SK-N-SH (cell line): ENCODE results near the gene CALML6. TPM values are rescaled to one million over a fixed set of nuclear protein-coding genes. Genes with fewer than 3 reads are reported as not detected.

Experiments used
- CTCF ChIA-PET: fragments of 300-600, 350-600 bp; formaldehyde crosslinking; extraction: SDS; loops from one replicate; lab custom pipeline; 2021; lab: Yijun Ruan, JAX
- POLR2A ChIA-PET: fragments of 350-600 bp; sonication (Branson Sonifier 250); formaldehyde crosslinking; extraction: SDS; loops from one replicate; lab custom pipeline; 2020; ENCODE audit warnings: antibody characterized with exemption, inconsistent platforms; lab: Yijun Ruan, JAX
- DNase-seq: peaks from one replicate; pipeline ENCODE4 v3.0.0; 2012
- H2AFZ ChIP-seq: fragments of 200-600 bp; sonication (generic); 2 replicates; pipeline ENCODE4 v1.8.1; 2016; ENCODE audit warnings: antibody characterized with exemption, mild to moderate bottlenecking, low read depth
- H3F3A ChIP-seq: fragments of 200-600 bp; sonication (generic); replicated peaks from 2 replicates; pipeline ENCODE3; 2016; ENCODE audit warnings: antibody characterized with exemption, mild to moderate bottlenecking; ENCODE audit not compliant: insufficient read depth
- H3K27ac ChIP-seq, 2 experiments: fragments of 200-500 bp in 1 of 2; fragments of 200-600 bp in 1 of 2; sonication (Bioruptor generic) in 1 of 2; sonication (generic), shearing (Covaris generic) in 1 of 2; 2 replicates each; pipeline versions ENCODE4 v1.5.1 to v1.6.1; 2014 to 2016; ENCODE audit warnings: low read depth in 2 of 2, inconsistent platforms in 1 of 2, low read length in 1 of 2, mild to moderate bottlenecking in 1 of 2, mixed read lengths in 1 of 2
- H3K27me3 ChIP-seq: fragments of 200-600 bp; sonication (generic), shearing (Covaris generic); 2 replicates; pipeline ENCODE4 v1.6.1; 2016; ENCODE audit warnings: mixed run types; ENCODE audit not compliant: insufficient read depth
- H3K36me3 ChIP-seq, 2 experiments: fragments of 200-500 bp in 1 of 2; fragments of 200-600 bp in 1 of 2; sonication (Bioruptor generic) in 1 of 2; sonication (generic) in 1 of 2; replicated peaks in 1 of 2; 2 replicates each; pipeline versions ENCODE3 to v1.5.1; 2014 to 2016; ENCODE audit warnings: low read length in 1 of 2, mild to moderate bottlenecking in 1 of 2; ENCODE audit not compliant: insufficient read depth in 2 of 2, control insufficient read depth in 1 of 2
- H3K4me1 ChIP-seq, 2 experiments: fragments of 200-500 bp in 1 of 2; fragments of 200-600 bp in 1 of 2; sonication (Bioruptor generic) in 1 of 2; sonication (generic), shearing (Covaris generic) in 1 of 2; 2 replicates each; pipeline versions ENCODE4 v1.5.1 to v1.6.1; 2014 to 2016; ENCODE audit warnings: low read depth in 1 of 2, low read length in 1 of 2, mixed run types in 1 of 2; ENCODE audit not compliant: insufficient read depth in 2 of 2, control insufficient read depth in 1 of 2
- H3K4me2 ChIP-seq: fragments of 200-600 bp; sonication (generic), shearing (Covaris generic); 2 replicates; pipeline ENCODE4 v1.6.1; 2017; ENCODE audit warnings: mixed run types
- H3K4me3 ChIP-seq, 2 experiments: fragments of 200-500 bp in 1 of 2; fragments of 200-600 bp in 1 of 2; sonication (Bioruptor generic) in 1 of 2; sonication (generic), shearing (Covaris generic) in 1 of 2; 2 replicates each; pipeline versions ENCODE4 v1.5.1 to v1.8.1; 2014 to 2016; ENCODE audit warnings: low read depth in 2 of 2, inconsistent platforms in 1 of 2, low read length in 1 of 2, mild to moderate bottlenecking in 1 of 2, mixed read lengths in 1 of 2, moderate library complexity in 1 of 2
- H3K79me2 ChIP-seq: fragments of 200-600 bp; sonication (generic); 2 replicates; pipeline ENCODE4 v1.8.1; 2017; ENCODE audit warnings: mild to moderate bottlenecking; ENCODE audit not compliant: insufficient read depth
- H3K9ac ChIP-seq: fragments of 200-600 bp; sonication (generic); 2 replicates; pipeline ENCODE4 v1.6.1; 2017; ENCODE audit warnings: mixed run types
- H3K9me2 ChIP-seq: fragments of 200-600 bp; sonication (generic); 2 replicates; pipeline ENCODE4 v1.6.1; 2017; ENCODE audit warnings: mixed run types
- H3K9me3 ChIP-seq: fragments of 200-600 bp; sonication (generic); 2 replicates; pipeline ENCODE4 v1.6.1; 2017; ENCODE audit warnings: mixed run types, mild to moderate bottlenecking, moderate library complexity
- H4K20me1 ChIP-seq: fragments of 200-600 bp; sonication (generic); 2 replicates; pipeline ENCODE4 v1.6.1; 2017; ENCODE audit warnings: mild to moderate bottlenecking, mixed run types; ENCODE audit not compliant: insufficient read depth
- ELF1 ChIP-seq: IDR thresholded peaks from 2 replicates; pipeline ENCODE4 v1.4.0; 2012
- MXI1 ChIP-seq: IDR thresholded peaks from 2 replicates; pipeline ENCODE4 v1.6.1; 2012; ENCODE audit warnings: mild to moderate bottlenecking, low read depth, low read length, improper control_type of control experiment
- RAD21 ChIP-seq: IDR thresholded peaks from 2 replicates; pipeline ENCODE4 v1.6.1; 2012; ENCODE audit warnings: mild to moderate bottlenecking, low read length
- RCOR1 ChIP-seq: fragments of 150-350 bp; IDR thresholded peaks from 2 replicates; pipeline ENCODE4 v1.6.1; 2017; ENCODE audit warnings: antibody characterized with exemption, low read length
- RFX5 ChIP-seq: IDR thresholded peaks from 2 replicates; pipeline ENCODE4 v1.6.1; 2012; ENCODE audit warnings: mild to moderate bottlenecking, improper control_type of control experiment, low read length
- RXRA ChIP-seq: IDR thresholded peaks from 2 replicates; pipeline ENCODE4 v1.4.0; 2012; ENCODE audit warnings: low read depth, mild to moderate bottlenecking, borderline replicate concordance
- TCF12 ChIP-seq: IDR thresholded peaks from 2 replicates; pipeline ENCODE4 v1.4.0; 2012
- WGBS: methylation state at CpG from one replicate; pipeline ENCODE4 v1.1.6; 2017; ENCODE audit warnings: low lambda C conversion rate; 5-methylcytosine and 5-hydroxymethylcytosine counted together
- polyA plus RNA-seq, 3 experiments: library from polyadenylated mRNA; depleted of rRNA; stranded (reverse); fragments of >200 nt; gene quantifications; 2 replicates each; pipeline ENCODE4 v1.2.3, GENCODE V29; 2012
- TF ChIP-seq, protein P1 (sequence below): IDR thresholded peaks from 2 replicates; pipeline ENCODE4 v1.4.0; 2012; ENCODE audit warnings: low read depth, borderline replicate concordance
- TF ChIP-seq, protein P2 (sequence below): IDR thresholded peaks from 2 replicates; pipeline ENCODE4; 2012
- TF ChIP-seq, protein P3 (sequence below): IDR thresholded peaks from 2 replicates; pipeline ENCODE4 v1.4.0; 2012; ENCODE audit warnings: low read depth
- TF ChIP-seq, protein P4 (sequence below): fragments of 150-350 bp; IDR thresholded peaks from 2 replicates; pipeline ENCODE4 v1.6.1; 2017; ENCODE audit warnings: antibody characterized with exemption, low read length, low read depth, borderline replicate concordance
- TF ChIP-seq, protein P5 (sequence below): fragments of 150-350 bp; IDR thresholded peaks from 2 replicates; pipeline ENCODE4 v1.6.1; 2016; ENCODE audit warnings: mild to moderate bottlenecking, low read depth, low read length

The CALML6 gene
- polyA plus RNA-seq, 1 of the 3 experiments (the other 2 are of a cell fraction) = 0.87 TPM

DNA sequence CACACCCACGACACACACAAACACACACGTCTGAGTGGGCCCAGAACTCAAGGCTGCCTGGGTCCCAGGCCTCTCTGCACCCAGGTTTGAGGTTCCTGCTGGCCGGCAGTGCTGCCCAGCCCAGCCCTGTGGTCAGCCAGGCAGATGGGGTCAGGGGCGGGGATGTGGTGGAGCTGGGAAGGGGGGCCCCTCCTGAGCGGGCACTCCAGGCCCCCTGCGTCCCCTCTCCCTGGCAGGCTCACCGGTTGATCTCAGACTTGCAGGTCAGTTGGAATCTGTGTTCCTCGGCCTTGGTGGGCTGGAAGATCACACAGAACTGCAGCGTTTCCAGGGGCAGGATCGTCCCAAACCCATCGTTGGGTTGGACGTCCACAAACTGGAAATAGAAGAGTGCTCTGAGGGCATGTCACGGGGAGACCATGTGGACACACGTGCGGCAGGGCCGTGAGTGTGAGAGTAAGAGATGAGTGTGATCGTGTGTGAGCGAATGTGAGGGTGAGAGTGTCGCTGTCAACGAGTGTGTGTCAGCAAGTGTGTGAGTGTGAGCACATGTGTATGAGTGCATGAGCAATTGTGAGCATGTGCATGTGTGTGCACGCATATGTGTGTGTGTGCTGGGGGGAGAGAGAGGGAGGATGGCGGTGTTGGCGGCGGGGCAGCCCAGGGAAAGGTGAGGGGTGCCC, 23.7 kb downstream of the CALML6 start (continued):
- TF ChIP-seq, protein P1, sequence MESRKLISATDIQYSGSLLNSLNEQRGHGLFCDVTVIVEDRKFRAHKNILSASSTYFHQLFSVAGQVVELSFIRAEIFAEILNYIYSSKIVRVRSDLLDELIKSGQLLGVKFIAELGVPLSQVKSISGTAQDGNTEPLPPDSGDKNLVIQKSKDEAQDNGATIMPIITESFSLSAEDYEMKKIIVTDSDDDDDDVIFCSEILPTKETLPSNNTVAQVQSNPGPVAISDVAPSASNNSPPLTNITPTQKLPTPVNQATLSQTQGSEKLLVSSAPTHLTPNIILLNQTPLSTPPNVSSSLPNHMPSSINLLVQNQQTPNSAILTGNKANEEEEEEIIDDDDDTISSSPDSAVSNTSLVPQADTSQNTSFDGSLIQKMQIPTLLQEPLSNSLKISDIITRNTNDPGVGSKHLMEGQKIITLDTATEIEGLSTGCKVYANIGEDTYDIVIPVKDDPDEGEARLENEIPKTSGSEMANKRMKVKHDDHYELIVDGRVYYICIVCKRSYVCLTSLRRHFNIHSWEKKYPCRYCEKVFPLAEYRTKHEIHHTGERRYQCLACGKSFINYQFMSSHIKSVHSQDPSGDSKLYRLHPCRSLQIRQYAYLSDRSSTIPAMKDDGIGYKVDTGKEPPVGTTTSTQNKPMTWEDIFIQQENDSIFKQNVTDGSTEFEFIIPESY = no peak
- no peak for TF ChIP-seq RAD21
- TF ChIP-seq, protein P2, sequence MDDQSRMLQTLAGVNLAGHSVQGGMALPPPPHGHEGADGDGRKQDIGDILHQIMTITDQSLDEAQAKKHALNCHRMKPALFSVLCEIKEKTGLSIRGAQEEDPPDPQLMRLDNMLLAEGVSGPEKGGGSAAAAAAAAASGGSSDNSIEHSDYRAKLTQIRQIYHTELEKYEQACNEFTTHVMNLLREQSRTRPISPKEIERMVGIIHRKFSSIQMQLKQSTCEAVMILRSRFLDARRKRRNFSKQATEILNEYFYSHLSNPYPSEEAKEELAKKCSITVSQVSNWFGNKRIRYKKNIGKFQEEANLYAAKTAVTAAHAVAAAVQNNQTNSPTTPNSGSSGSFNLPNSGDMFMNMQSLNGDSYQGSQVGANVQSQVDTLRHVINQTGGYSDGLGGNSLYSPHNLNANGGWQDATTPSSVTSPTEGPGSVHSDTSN = no peak

DNA sequence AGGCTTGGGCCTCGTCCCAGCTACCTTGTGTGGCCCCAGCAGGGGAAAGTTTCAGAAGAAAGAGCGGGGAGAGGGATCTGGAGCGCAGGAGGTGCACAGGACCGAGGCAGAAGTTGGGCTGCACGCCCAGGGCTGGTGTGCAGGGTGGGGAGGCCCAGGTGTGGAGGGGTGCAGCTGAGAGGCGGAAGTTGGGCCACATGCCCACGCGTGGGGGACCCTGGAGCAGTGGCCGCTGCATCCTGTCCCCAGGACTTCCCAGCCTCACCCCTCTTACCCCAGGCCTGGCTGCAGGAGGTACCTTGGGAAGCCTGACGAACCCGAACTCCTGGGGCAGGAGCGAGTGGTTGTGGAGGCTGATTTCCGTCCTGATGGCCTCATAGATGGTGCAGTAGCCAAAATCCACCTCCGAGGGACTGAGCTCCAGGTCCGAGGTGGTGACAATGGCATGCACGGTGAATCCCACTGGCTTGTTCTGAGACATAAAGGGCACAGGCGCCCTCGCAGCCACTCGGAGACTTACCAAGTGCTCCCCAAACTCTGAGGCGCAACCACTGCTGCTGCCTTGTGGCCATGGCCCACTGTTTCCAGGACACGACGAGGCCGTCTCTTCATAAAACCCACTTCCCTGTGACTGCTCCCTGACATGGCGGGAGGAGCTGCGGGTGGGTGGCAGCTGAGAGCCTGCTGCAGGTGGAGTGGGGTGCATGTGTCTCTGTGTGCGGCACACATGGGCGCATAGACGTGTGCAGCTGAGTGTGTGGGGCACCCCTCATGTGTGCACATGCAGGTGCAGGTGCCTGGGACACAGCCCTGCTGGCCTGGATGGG, 24.4 kb downstream of the CALML6 start:
- Histone ChIP-seq H3K27ac (no peak overlapping the region), H2AFZ (no peak overlapping the region), H3K4me3 (no peak overlapping the region), H3K27me3 (no peaks in the 10 kb centered on the region), H3K9me2 (no peaks in the 10 kb centered on the region), H3K4me1 (peaks cover 0 to 4% of the 10 kb centered on the region in 2 experiments; a peak in 1 of 4 replicates), H4K20me1 (no peaks in the 10 kb centered on the region), H3K9me3 (no peaks in the 10 kb centered on the region), H3K4me2 (no peak overlapping the region)
- no peak for DNase-seq
- CTCF ChIA-PET = interaction anchor here (0.8 to 7.8 kb wide), 4 partner anchors 15 to 200 kb away, joined by 3 to 152 read pairs (median 32); no protein-coding TSS in a partner anchor
- TF ChIP-seq RXRA = no peak
- no peak for TF ChIP-seq ELF1
- TF ChIP-seq, all 33 proteins: peak for 0
- Histone ChIP-seq H3K9ac (no peak overlapping the region), H3K79me2 (no peaks in the 10 kb centered on the region), H3F3A (peaks cover 3% of the 10 kb centered on the region), H3K36me3 (no peaks in the 10 kb centered on the region)
- POLR2A ChIA-PET = no interaction called here
- WGBS = 66% methylated on average over 19 of the region's 28 CpGs

DNA sequence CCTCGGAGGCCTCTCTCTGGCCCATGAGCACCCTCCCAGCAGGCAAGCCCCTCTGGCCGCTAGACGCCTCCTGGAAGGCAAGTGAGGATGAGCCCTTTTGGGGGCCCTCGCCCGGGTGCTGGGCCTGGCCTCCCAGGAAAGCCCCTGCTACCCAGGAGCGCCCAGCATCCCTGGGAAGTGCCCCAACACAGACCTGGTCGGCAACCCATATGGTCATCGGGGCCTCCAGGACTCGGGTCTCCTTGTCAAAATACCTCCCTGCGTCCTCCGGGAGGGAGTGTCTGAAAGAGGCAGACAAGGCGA, 25.0 kb downstream of the CALML6 start:
- H4K20me1 ChIP-seq = no peaks in the 10 kb centered on the region
- H3K27me3 ChIP-seq = no peaks in the 10 kb centered on the region
- no peaks in the 10 kb centered on the region for H3K79me2 ChIP-seq
- H2AFZ ChIP-seq = no peak overlapping the region
- no peaks in the 10 kb centered on the region for H3K36me3 ChIP-seq
- WGBS = 20% methylated on average over 1 of the region's 12 CpGs
- ChIA-PET POLR2A (no interaction called here), CTCF (interaction anchor here (2.1 to 7.8 kb wide), 3 partner anchors 21 to 200 kb away, joined by 5 to 152 read pairs (median 58); no protein-coding TSS in a partner anchor)
- peak; percentile 28 for DNase-seq
- no peak overlapping the region for H3K9ac ChIP-seq
- H3K4me3 ChIP-seq = no peak overlapping the region
- H3K27ac ChIP-seq = no peak overlapping the region
- TF ChIP-seq RAD21 = no peak
- TF ChIP-seq, protein P3, sequence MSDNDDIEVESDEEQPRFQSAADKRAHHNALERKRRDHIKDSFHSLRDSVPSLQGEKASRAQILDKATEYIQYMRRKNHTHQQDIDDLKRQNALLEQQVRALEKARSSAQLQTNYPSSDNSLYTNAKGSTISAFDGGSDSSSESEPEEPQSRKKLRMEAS = no peak
- TF ChIP-seq RFX5 = no peak
- TF ChIP-seq, protein P4, sequence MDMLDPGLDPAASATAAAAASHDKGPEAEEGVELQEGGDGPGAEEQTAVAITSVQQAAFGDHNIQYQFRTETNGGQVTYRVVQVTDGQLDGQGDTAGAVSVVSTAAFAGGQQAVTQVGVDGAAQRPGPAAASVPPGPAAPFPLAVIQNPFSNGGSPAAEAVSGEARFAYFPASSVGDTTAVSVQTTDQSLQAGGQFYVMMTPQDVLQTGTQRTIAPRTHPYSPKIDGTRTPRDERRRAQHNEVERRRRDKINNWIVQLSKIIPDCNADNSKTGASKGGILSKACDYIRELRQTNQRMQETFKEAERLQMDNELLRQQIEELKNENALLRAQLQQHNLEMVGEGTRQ = no peak
- TF ChIP-seq MXI1 = no peak
- TF ChIP-seq, protein P5, sequence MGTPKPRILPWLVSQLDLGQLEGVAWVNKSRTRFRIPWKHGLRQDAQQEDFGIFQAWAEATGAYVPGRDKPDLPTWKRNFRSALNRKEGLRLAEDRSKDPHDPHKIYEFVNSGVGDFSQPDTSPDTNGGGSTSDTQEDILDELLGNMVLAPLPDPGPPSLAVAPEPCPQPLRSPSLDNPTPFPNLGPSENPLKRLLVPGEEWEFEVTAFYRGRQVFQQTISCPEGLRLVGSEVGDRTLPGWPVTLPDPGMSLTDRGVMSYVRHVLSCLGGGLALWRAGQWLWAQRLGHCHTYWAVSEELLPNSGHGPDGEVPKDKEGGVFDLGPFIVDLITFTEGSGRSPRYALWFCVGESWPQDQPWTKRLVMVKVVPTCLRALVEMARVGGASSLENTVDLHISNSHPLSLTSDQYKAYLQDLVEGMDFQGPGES = no peak
- TF ChIP-seq RCOR1 = no peak
- no peak for TF ChIP-seq TCF12
- TF ChIP-seq, all 33 proteins: peak for 0
- Histone ChIP-seq H3K9me2 (no peaks in the 10 kb centered on the region), H3F3A (no peaks in the 10 kb centered on the region), H3K4me1 (peaks cover 0 to 4% of the 10 kb centered on the region in 2 experiments; a peak in 1 of 4 replicates), H3K4me2 (no peak overlapping the region), H3K9me3 (no peaks in the 10 kb centered on the region)
